Erythroblast (primary cell): ENCODE measurements around the gene ZSCAN10.
"Not testable (repeated sequence)": the region's sequence is repeated elsewhere in the genome, so short reads cannot be mapped to it uniquely, and the experiment has no call there.

Experiments
- DNase-seq, 2 experiments: peaks; one replicate each; lab custom pipeline; 2025; lab: John Stamatoyannopoulos, UW
- GATA1 ChIP-seq: IDR thresholded peaks from 2 replicates; pipeline ENCODE4 v1.6.1; 2011; ENCODE audit warnings: low read depth, mild to moderate bottlenecking, control low read depth, low read length, moderate library complexity
- POLR2A ChIP-seq: IDR thresholded peaks from 2 replicates; pipeline ENCODE4 v1.6.1; 2011; ENCODE audit warnings: mild to moderate bottlenecking, low read length

The ZSCAN10 gene

GRCh38 chr16:3075523-3075915 lies 23.6 kb downstream of the ZSCAN10 start:
- TF ChIP-seq POLR2A (no peak), GATA1 (no peak)
- no peak for DNase-seq

- TF ChIP-seq POLR2A: no peak
- no peak for TF ChIP-seq GATA1
- no peak for DNase-seq
Observed at GRCh38 chr16:3074860-3075522, 24.1 kb downstream of the ZSCAN10 start.

DNA sequence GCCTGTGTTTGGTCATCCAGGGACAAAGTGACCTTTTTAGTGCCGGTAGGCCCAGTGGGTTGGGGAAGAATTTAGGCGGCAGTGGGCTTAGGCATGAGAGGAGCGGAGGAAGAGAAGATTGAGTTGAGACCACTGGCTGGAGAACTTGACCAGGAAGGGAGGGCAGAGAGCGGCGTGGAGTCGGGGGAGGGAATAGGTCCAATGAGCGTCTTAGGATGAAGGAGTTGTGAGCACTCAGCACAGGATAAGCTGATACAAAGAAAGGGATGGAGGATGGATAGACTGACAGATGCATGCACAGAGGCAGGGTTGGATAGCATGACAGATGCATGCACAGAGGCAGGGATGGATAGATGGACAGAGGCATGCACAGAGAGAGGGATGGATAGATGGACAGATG lies 25.6 kb downstream of the ZSCAN10 start:
- no peak for DNase-seq
- no peak for TF ChIP-seq POLR2A
- no peak for TF ChIP-seq GATA1

- DNase-seq: not testable (repeated sequence)
Observed at GRCh38 chr16:3072576-3073263, 26.4 kb downstream of the ZSCAN10 start.

- DNase-seq: not testable (repeated sequence)
Observed at GRCh38 chr16:3072148-3072547, 26.9 kb downstream of the ZSCAN10 start.

DNA sequence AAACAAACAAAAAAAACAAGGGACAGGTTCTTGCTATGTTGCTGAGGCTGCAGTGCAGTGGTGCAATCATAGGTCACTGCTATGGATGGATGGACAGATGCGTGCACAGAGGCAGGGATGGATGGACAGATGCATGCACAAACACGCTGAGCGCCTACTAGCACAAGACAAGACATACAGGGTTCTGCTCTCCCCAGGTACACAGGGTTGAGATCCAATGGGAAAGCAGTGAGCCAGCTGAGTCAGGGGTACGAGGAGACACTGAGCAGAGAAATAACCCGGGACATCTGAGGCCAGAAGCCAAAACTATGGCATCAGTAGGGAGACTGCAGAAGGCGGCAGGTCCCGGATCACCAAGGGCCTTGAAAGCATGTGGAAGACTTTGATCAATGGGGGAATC lies 27.4 kb downstream of the ZSCAN10 start:
- TF ChIP-seq POLR2A (no peak), GATA1 (no peak)
- DNase-seq: no peak

GRCh38 chr16:3070608-3071111 lies 28.4 kb downstream of the ZSCAN10 start:
- no peak for DNase-seq
- TF ChIP-seq POLR2A (no peak), GATA1 (no peak)

- DNase-seq: not testable (repeated sequence)
Observed at GRCh38 chr16:3069146-3069545, 29.9 kb downstream of the ZSCAN10 start.

GRCh38 chr16:3068487-3068886 lies 30.6 kb downstream of the ZSCAN10 start:
- no peak for DNase-seq

GRCh38 chr16:3066440-3066748 lies 32.7 kb downstream of the ZSCAN10 start:
- no peak for DNase-seq
- no peak for TF ChIP-seq POLR2A
- no peak for TF ChIP-seq GATA1

More at GRCh38 chr16:3068487-3068886, 30.6 kb downstream of the ZSCAN10 start:
- TF ChIP-seq POLR2A (no peak), GATA1 (no peak)

DNA sequence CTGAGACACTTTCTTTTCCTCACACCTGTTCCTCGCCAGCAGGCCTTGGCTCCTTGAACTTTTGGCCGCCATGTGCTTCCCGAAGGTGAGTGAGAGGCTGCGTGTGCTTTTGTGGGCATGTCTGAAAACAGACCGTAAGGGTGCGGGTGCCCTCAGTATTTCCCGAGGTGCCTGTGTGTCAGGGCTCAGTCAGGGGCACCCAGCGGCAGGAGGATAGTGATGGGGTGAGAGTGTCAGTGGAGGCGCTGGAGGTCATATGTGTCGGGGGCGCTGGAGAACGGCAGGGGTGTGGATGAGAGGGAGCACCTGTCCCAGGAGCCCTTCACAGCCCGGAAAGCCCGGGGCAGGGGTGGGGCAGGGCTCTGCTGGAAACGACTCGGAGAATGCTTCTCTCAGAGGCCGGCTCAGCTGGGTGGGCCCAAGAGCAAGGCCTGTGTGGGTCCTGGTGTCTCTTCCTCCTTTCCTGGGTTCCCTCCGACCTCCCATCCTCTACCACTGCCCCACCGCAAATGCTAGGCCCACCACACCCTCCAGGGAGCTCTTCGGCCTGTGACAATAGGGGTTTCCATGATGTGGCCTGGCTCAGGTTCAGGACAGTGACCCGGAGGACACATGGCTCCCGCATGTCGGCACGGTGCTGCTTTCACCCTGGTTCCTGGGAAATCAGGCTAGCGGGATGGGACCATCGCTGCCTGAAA lies 33.2 kb downstream of the ZSCAN10 start:
- no peak for DNase-seq
- TF ChIP-seq GATA1 (no peak), POLR2A (no peak)

- no peak for DNase-seq
- TF ChIP-seq POLR2A (no peak), GATA1 (no peak)
Observed at GRCh38 chr16:3065069-3065741, 33.9 kb downstream of the ZSCAN10 start, which contains the start of gene IL32. Gene IL32 (plus strand): TSS chr16:3065640. CDS start chr16:3065812, 172 bp downstream.

GRCh38 chr16:3063625-3064386 lies 35.3 kb downstream of the ZSCAN10 start:
- DNase-seq: peak in 1 of 2 experiments; percentile 53
- TF ChIP-seq GATA1 (no peak), POLR2A (no peak)
